ENCODE data around the gene MCEE.
"Not testable (repeated sequence)": the region's sequence is repeated elsewhere in the genome, so short reads cannot be mapped to it uniquely, and the experiment has no call there.

Gene MCEE

DNA sequence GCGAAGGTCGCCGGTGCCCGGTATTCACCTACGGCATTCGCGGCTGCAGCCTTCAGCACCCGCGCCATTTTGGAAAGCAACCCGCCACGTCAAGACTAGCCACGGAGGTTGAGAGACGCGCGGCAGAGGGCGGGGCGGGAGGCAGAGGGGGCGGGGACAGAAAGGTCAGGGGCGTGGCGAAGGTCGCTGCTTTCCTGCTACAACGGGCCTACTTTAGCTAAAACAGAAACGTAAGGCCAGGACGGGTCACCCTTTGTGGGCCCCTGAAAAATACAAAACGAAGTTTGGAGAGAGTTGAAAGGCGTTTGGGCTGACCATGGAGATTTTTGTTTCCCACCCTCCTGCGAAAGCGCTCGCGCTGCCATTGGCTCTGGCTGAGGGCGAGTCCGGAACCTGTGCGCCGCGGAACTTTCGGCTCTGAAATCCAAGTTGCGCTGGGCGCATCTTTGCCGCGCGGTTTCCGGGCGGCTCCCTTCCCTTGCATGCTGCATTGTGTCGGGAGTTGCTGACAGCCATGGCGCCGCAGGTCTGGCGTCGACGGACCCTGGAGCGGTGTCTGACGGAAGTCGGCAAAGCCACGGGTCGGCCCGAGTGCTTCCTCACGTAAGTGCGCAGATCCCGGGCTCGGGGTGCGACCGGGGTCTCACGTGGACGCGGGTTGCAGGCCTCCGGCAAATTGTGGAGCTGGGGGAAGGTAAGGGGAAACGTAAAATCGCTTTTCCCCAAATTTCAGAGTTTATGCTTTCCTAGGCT, at the start of gene MCEE, which contains the start of gene MPHOSPH10:
MCEE (minus strand) TSS at position 78 of the 753 bp plus-strand sequence; CDS start at position 68, 10 bp downstream.
MPHOSPH10 (plus strand) TSS at position 483 of the 753 bp plus-strand sequence; CDS start at position 515, 32 bp downstream.
- H3K36me3 Mint-ChIP-seq (ENCODE audit: low read depth) = peaks cover 27% of the 10 kb centered on the region
- H3K9me3 Mint-ChIP-seq = no peaks in the 10 kb centered on the region
- no peaks in the 10 kb centered on the region for H3K27me3 Mint-ChIP-seq (ENCODE audit: low read depth, poor library complexity)
- TF ChIP-seq, protein P1, sequence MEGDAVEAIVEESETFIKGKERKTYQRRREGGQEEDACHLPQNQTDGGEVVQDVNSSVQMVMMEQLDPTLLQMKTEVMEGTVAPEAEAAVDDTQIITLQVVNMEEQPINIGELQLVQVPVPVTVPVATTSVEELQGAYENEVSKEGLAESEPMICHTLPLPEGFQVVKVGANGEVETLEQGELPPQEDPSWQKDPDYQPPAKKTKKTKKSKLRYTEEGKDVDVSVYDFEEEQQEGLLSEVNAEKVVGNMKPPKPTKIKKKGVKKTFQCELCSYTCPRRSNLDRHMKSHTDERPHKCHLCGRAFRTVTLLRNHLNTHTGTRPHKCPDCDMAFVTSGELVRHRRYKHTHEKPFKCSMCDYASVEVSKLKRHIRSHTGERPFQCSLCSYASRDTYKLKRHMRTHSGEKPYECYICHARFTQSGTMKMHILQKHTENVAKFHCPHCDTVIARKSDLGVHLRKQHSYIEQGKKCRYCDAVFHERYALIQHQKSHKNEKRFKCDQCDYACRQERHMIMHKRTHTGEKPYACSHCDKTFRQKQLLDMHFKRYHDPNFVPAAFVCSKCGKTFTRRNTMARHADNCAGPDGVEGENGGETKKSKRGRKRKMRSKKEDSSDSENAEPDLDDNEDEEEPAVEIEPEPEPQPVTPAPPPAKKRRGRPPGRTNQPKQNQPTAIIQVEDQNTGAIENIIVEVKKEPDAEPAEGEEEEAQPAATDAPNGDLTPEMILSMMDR (IDR thresholded peaks at IDR 0.05) = no peak
- peak within 1 kb of the TSS; percentile 91 for H3K27ac Mint-ChIP-seq
- DNase-seq = peak; percentile 92
- peaks cover 21% of the 10 kb centered on the region for H3K4me1 Mint-ChIP-seq
- H3K4me3 Mint-ChIP-seq = no peak within 1 kb of the TSS

DNA sequence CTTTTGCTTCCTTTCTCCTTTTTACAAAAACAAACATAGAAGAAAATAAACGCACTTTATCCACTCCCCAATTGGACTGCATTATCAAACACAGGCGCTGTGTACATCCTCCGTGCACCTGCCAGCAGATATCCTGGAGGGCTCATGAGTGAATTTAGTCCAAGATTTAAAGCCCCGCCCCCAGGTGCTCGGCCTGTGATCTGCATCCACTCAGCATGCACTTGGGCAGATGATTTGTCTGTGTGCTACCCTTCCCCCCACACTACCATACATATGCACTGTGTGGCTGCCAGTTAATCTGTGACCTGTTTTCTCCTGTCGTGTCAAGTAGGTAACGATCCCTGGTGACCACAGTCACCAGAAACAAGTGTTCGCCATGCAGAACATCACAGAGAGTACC, 48.8 kb upstream of the MCEE start:
- H3K9me3 Mint-ChIP-seq; H3K36me3 Mint-ChIP-seq (ENCODE audit: low read depth); H3K4me3 Mint-ChIP-seq; H3K27ac Mint-ChIP-seq; DNase-seq; H3K27me3 Mint-ChIP-seq (ENCODE audit: low read depth, poor library complexity); H3K4me1 Mint-ChIP-seq: not testable (repeated sequence)

DNA sequence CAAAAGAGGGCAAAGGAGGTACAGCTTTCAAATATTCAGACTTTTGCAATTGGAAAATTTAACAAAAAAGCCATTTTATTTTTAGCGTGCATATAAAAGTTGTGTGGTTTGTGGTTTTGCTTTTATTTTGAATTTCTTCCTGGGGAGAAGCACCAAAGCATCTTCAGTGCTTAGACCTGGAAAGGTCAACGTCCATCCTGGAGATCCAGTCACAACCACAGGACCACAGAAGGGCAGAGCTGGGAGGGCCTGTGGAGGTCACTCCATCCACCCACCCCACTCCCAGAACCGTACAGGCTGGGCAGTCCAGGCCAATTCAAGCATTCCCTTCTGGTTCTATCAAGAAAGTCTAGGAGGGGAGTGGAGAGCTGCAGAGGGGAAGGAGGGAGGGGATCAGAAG, 44.2 kb upstream of the MCEE start:
- Mint-ChIP-seq H3K4me1 (no peaks in the 10 kb centered on the region), H3K27me3 (ENCODE audit: low read depth, poor library complexity) (peaks cover 29% of the 10 kb centered on the region), H3K4me3 (no peak overlapping the region), H3K36me3 (ENCODE audit: low read depth) (no peaks in the 10 kb centered on the region), H3K9me3 (no peaks in the 10 kb centered on the region), H3K27ac (no peak overlapping the region)
- TF ChIP-seq, protein P1 (IDR thresholded peaks at IDR 0.05) = no peak
- DNase-seq = no peak

DNA sequence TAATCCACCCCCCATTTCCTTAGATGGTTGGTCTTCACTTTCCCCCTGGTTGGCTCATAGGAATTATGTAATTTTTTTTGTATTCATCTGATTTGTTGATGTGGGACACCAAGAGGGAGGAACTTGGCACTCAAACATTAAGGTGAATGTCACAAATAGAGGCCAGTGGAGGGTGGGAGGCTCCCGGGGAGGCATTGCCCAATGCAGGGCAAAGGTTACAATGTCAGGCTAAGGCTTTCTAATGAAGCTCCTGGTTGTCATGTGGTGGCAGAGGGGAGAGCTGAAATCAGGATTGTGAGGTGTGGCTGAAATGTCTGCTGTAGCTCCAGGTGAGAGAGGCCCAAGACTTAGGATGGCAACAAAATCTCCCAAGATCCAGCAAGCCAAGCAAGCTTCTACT, 43.1 kb upstream of the MCEE start:
- no peak for DNase-seq
- Mint-ChIP-seq H3K27ac (no peak overlapping the region), H3K27me3 (ENCODE audit: low read depth, poor library complexity) (peaks cover 31% of the 10 kb centered on the region), H3K4me1 (no peaks in the 10 kb centered on the region), H3K9me3 (no peaks in the 10 kb centered on the region), H3K36me3 (ENCODE audit: low read depth) (no peaks in the 10 kb centered on the region), H3K4me3 (no peak overlapping the region)
- TF ChIP-seq, protein P1 (IDR thresholded peaks at IDR 0.05) = no peak

DNA sequence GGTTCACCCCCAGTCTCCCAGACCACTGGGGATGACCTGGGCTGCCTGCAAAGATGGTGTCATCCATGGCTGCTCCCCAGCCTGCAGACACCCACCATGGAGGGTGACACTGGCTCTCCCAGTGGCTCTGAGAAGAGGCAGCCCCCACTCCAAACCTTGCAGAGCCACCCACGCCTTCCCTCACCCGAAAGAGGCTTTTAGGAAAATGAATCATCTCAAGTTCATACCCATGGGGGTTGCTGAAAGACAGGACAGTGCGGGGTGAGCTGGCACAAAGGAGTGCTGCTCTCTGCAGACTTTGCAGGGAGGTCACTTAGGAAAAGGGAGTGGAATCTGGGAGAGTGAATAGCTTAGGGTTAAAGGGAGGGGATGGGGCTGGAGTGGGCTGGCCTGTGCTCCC, 36.8 kb upstream of the MCEE start:
- no peak overlapping the region for H3K4me3 Mint-ChIP-seq
- peaks cover 13% of the 10 kb centered on the region for H3K4me1 Mint-ChIP-seq

DNA sequence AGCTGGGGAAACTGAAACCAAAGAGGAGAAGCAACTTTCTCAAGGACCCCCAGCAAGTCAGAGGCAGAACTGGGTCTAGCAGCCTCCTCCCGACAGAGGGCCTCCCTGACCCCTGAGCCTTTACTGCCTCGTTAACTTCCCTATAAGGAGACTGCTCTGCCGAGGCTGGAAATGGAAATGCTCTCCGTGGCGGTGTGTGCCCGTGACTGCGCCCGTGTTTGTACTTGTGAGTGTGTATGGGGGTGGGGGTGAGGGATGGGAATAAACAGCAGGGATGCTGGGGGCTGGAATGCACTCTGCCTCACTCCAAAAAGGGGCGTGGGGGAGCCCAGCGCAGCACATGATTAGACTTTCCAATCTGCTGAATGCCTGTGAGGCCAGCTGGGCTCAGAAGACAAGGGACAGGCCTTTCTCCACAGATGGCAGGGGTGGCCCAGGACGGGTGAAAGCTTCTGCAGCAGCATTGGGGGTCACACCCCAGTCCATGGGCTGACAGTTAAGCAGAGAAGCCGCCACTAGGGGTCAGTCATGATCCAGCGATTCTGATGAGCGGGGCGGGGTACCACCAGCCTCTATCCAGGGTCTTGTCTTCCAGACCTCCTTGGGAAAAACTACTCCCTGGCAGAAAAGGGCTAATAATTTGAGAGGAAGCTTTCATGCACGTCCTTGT, 27.2 kb upstream of the MCEE start:
- Mint-ChIP-seq H3K4me1 (peaks cover 14% of the 10 kb centered on the region), H3K4me3 (peak overlapping the region; percentile 50)

More for the DNA sequence above, 36.8 kb upstream of the MCEE start:
- TF ChIP-seq, protein P1 (IDR thresholded peaks at IDR 0.05) = no peak
- peaks cover 21% of the 10 kb centered on the region for H3K27me3 Mint-ChIP-seq (ENCODE audit: low read depth, poor library complexity)
- H3K36me3 Mint-ChIP-seq (ENCODE audit: low read depth) = no peaks in the 10 kb centered on the region
- DNase-seq = no peak
- H3K9me3 Mint-ChIP-seq = no peaks in the 10 kb centered on the region
- H3K27ac Mint-ChIP-seq = no peak overlapping the region

More for the DNA sequence above, 27.2 kb upstream of the MCEE start:
- H3K27me3 Mint-ChIP-seq (ENCODE audit: low read depth, poor library complexity) = peaks cover 19% of the 10 kb centered on the region
- peak; percentile 84 for DNase-seq
- H3K9me3 Mint-ChIP-seq = peaks cover 5% of the 10 kb centered on the region
- no peaks in the 10 kb centered on the region for H3K36me3 Mint-ChIP-seq (ENCODE audit: low read depth)
- TF ChIP-seq, protein P1 (IDR thresholded peaks at IDR 0.05) = peak; percentile 69
- no peak overlapping the region for H3K27ac Mint-ChIP-seq
